GM12892 (cell line): ENCODE data around the gene TMEM217.

Experiments used
- POLR2A ChIP-seq: IDR thresholded peaks from 2 replicates; pipeline ENCODE4 v1.6.1; 2011; ENCODE audit warnings: low read depth, low read length, control low read depth
- POLR2AphosphoS5 ChIP-seq: IDR thresholded peaks from 2 replicates; pipeline ENCODE4 v1.6.1; 2011; ENCODE audit warnings: low read depth, low read length, control low read depth

DNA sequence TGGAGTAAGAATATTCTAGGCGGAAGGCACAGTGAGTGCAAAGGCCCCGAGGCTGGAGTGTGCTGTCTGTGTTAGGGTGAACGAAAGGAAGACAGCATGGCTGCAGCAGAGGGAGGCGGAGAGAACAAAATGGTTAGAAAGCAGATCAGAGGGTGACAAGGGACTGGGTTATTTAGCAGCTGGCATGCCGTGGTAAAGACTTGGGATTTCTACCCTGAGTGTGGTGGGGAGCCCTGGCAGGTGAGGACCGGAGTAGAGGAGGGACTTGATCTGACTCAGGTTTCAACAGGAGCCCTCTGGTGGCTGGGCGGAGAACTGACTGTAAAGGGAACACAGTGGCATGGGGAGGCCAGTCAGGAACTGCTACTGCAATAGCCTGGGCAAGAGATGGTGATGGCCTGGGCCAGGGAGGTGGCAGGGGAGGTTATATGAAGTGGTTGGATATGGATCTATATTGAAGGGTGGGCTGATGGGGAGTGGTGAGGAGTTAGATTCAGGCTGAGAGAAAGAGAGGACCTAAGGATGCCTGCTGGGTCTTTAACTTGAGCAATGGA lies 50.0 kb downstream of the TMEM217 start:
- TF ChIP-seq POLR2A (no peak), POLR2AphosphoS5 (no peak)
